ENCODE data around the gene IRF2BP1. TPM values are rescaled to one million over a fixed set of nuclear protein-coding genes. Genes with fewer than 3 reads are reported as not detected.

Gene IRF2BP1
- total RNA-seq, 1 experiment from 2014 or later, result 21.1 TPM

DNA sequence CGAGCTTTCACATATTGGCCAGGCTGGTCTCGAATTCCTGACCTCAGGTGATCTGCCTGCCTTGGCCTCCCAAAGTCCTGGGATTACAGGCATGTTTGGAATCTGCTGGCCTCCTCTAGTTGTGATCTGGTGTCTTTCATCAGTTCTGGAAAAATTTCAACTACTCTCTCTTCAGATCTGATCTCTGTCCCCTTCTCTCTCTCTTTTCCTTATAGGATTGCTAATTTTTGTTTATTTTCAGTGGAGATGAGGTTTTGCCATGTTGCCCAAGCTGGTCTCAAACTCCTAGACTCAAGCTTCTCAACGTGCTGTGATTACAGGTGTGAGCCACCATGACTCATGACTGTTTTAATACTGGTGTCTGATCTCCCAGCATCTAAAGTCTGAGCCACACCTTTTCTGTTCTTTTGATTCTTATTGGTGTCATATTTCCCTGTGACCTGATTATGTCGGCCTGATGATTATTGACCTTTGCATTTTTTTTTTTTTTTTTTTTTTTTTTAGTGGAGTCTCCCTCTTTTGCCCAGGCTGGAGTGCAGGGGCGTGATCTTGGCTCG, 39.0 kb upstream of the IRF2BP1 start:
- no peak for DNase-seq
- no peaks in the 10 kb centered on the region for H3K79me2 ChIP-seq (ENCODE audit: low read length)
- peaks cover 6% of the 10 kb centered on the region for H3K4me1 ChIP-seq (ENCODE audit: low read length)

DNA sequence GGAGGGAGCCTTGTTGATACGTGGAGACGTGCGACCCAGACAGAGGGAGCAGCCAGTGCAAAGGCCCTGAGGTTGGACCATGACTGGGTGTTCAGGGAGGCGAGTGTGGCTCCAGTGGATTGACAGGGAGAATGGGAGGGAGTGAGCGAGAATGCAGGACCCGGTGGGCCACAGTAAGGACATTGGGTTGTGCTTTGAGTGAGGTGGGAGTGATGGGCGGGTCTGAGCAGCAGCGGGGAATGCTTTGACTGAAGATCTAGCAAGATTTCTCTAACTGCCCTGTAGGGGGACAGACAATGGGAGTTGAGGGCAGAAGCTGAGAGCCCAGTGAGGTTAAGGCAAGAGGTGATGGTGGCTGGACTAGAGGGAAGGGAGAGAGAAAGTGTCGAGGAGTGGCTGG, 36.3 kb upstream of the IRF2BP1 start:
- H3K79me2 ChIP-seq (ENCODE audit: low read length), result no peaks in the 10 kb centered on the region
- H3K4me2 ChIP-seq (ENCODE audit: low read depth, low read length, poor library complexity, severe bottlenecking), result no peak overlapping the region
- H4K20me1 ChIP-seq (ENCODE audit: insufficient read depth, low read depth, low read length), result no peaks in the 10 kb centered on the region
- H3K9ac ChIP-seq (ENCODE audit: low read length), result no peak overlapping the region
- no peaks in the 10 kb centered on the region for H3K4me1 ChIP-seq (ENCODE audit: low read length)
- H2AFZ ChIP-seq (ENCODE audit: low read length), result no peak overlapping the region
- no peaks in the 10 kb centered on the region for H3K36me3 ChIP-seq (ENCODE audit: insufficient read depth, low read length)
- H3K27me3 ChIP-seq (ENCODE audit: low read length), result no peaks in the 10 kb centered on the region
- H3K9me2 ChIP-seq (replicated peaks; ENCODE audit: insufficient read depth, low read length), result no peaks in the 10 kb centered on the region
- peak; percentile 79 for DNase-seq
- H3K9me3 ChIP-seq (ENCODE audit: low read length), result no peaks in the 10 kb centered on the region
- H3K4me3 ChIP-seq (ENCODE audit: low read length), result no peak overlapping the region
- no peak overlapping the region for H3K27ac ChIP-seq (ENCODE audit: low read length)

More for the DNA sequence above, 39.0 kb upstream of the IRF2BP1 start:
- no peak overlapping the region for H2AFZ ChIP-seq (ENCODE audit: low read length)
- no peak overlapping the region for H3K9ac ChIP-seq (ENCODE audit: low read length)
- H3K9me3 ChIP-seq (ENCODE audit: low read length), result no peaks in the 10 kb centered on the region
- H4K20me1 ChIP-seq (ENCODE audit: insufficient read depth, low read depth, low read length), result no peaks in the 10 kb centered on the region
- no peak overlapping the region for H3K4me3 ChIP-seq (ENCODE audit: low read length)
- no peaks in the 10 kb centered on the region for H3K9me2 ChIP-seq (replicated peaks; ENCODE audit: insufficient read depth, low read length)
- H3K27ac ChIP-seq (ENCODE audit: low read length), result no peak overlapping the region
- no peaks in the 10 kb centered on the region for H3K27me3 ChIP-seq (ENCODE audit: low read length)
- H3K4me2 ChIP-seq (ENCODE audit: low read depth, low read length, poor library complexity, severe bottlenecking), result no peak overlapping the region
- no peaks in the 10 kb centered on the region for H3K36me3 ChIP-seq (ENCODE audit: insufficient read depth, low read length)

DNA sequence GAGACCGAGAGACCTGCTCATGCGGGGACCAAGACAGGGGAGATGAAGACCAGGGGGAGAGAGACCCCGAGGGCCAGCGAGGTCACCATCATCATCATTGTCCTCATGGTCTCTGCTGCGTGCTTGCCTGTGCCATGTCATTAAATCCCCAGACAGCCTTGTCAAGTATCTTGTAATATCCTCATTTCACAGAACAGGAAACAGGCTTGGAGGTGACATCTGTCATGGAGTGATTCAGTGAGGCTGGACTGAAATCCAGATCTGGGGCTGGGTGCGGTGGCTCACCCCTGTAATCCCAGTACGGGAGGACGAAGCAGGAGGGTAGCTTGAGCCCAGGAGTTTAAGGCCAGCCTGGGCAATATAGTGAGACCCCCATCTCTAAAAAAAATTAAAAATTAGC, 34.5 kb upstream of the IRF2BP1 start:
- Histone ChIP-seq H3K27ac (ENCODE audit: low read length) (no peak overlapping the region), H3K9me3 (ENCODE audit: low read length) (no peaks in the 10 kb centered on the region), H3K4me2 (ENCODE audit: low read depth, low read length, poor library complexity, severe bottlenecking) (no peak overlapping the region), H4K20me1 (ENCODE audit: insufficient read depth, low read depth, low read length) (no peaks in the 10 kb centered on the region), H3K36me3 (ENCODE audit: insufficient read depth, low read length) (no peaks in the 10 kb centered on the region), H2AFZ (ENCODE audit: low read length) (no peak overlapping the region), H3K4me3 (ENCODE audit: low read length) (no peak overlapping the region), H3K27me3 (ENCODE audit: low read length) (no peaks in the 10 kb centered on the region), H3K79me2 (ENCODE audit: low read length) (no peaks in the 10 kb centered on the region), H3K9me2 (replicated peaks; ENCODE audit: insufficient read depth, low read length) (no peaks in the 10 kb centered on the region), H3K9ac (ENCODE audit: low read length) (no peak overlapping the region), H3K4me1 (ENCODE audit: low read length) (no peaks in the 10 kb centered on the region)
- DNase-seq, result no peak

DNA sequence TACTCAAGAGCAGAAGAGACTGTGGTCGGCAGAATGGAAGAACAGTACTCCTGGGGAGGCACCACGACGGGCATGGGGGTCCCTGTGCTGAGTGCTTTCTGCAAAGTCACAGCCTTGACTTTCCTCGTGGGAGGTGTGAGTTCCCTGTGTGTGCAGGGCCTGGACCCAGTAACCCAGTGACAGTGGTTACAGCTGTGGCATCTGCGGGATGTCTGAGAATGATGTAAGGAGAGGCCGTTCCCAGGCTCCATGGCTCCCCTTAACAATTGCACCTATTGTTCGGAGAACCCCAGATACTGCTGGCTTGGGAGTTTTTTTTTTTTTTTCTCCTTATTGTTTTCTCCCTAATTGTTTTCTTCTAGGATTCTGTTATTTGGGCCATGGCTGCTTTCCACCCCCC, 33.7 kb upstream of the IRF2BP1 start:
- DNase-seq, result no peak
- Histone ChIP-seq H3K9ac (ENCODE audit: low read length) (no peak overlapping the region), H3K36me3 (ENCODE audit: insufficient read depth, low read length) (no peaks in the 10 kb centered on the region), H4K20me1 (ENCODE audit: insufficient read depth, low read depth, low read length) (no peaks in the 10 kb centered on the region), H2AFZ (ENCODE audit: low read length) (no peak overlapping the region), H3K4me3 (ENCODE audit: low read length) (no peak overlapping the region), H3K27me3 (ENCODE audit: low read length) (no peaks in the 10 kb centered on the region), H3K9me3 (ENCODE audit: low read length) (no peaks in the 10 kb centered on the region), H3K27ac (ENCODE audit: low read length) (no peak overlapping the region), H3K9me2 (replicated peaks; ENCODE audit: insufficient read depth, low read length) (no peaks in the 10 kb centered on the region), H3K4me1 (ENCODE audit: low read length) (no peaks in the 10 kb centered on the region), H3K79me2 (ENCODE audit: low read length) (no peaks in the 10 kb centered on the region), H3K4me2 (ENCODE audit: low read depth, low read length, poor library complexity, severe bottlenecking) (no peak overlapping the region)

DNA sequence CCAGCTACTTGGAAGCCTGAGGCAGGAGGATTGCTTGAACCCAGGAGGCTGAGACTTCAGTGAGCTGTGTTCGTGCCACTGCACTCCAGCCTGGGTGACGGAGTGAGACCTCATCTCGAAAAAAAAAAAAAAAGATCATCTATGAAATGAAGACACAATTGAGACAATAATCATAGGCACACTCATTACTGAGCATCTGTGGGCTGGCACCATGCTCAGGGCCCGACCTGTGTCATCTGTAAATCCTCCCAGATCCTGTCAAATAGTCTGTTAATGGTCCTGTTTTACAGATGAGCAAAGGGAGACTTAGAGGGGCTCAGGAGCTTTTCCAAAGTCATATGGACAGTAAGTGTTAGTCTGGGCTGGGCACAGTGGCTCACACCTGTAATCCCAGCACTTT, 32.8 kb upstream of the IRF2BP1 start:
- Histone ChIP-seq H3K9ac (ENCODE audit: low read length) (no peak overlapping the region), H2AFZ (ENCODE audit: low read length) (no peak overlapping the region), H3K79me2 (ENCODE audit: low read length) (no peaks in the 10 kb centered on the region), H3K27ac (ENCODE audit: low read length) (no peak overlapping the region), H3K27me3 (ENCODE audit: low read length) (no peaks in the 10 kb centered on the region), H3K9me3 (ENCODE audit: low read length) (no peaks in the 10 kb centered on the region), H4K20me1 (ENCODE audit: insufficient read depth, low read depth, low read length) (no peaks in the 10 kb centered on the region), H3K4me2 (ENCODE audit: low read depth, low read length, poor library complexity, severe bottlenecking) (no peak overlapping the region), H3K4me3 (ENCODE audit: low read length) (no peak overlapping the region), H3K9me2 (replicated peaks; ENCODE audit: insufficient read depth, low read length) (no peaks in the 10 kb centered on the region), H3K4me1 (ENCODE audit: low read length) (no peaks in the 10 kb centered on the region), H3K36me3 (ENCODE audit: insufficient read depth, low read length) (no peaks in the 10 kb centered on the region)
- no peak for DNase-seq

DNA sequence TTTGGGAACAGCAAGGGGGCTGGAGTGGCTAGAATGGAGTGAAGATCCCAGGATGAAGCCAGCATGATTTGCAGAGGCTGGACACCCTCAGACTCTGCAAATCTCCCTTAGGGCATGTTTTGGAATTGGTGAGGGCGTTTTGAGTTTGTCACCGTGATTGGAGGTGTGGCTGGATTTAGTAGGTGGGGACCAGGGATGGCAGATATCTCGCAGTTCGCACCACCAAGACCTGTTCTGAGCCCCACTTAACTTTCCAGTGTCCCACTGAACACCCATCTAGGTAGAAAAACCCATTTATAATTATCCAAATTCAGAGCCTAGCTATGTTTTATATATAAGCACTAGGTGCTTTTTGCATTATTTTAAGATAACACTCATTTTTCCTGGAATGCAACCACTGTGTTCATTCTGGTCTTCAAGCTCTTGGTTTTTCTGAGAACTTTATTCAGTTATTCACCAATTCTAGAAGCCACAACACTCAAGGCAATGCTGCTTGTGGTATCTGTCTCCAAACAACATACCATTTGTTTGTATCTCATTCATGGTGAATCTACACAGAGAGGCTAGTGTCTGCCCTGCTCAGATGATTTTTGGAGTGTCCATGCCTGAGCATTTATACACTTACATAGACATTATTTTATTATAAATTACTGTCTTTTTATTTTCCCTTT, 31.6 kb upstream of the IRF2BP1 start:
- Histone ChIP-seq H3K9me3 (ENCODE audit: low read length) (no peaks in the 10 kb centered on the region), H3K27me3 (ENCODE audit: low read length) (no peaks in the 10 kb centered on the region), H3K4me2 (ENCODE audit: low read depth, low read length, poor library complexity, severe bottlenecking) (no peak overlapping the region), H3K9me2 (replicated peaks; ENCODE audit: insufficient read depth, low read length) (no peaks in the 10 kb centered on the region), H2AFZ (ENCODE audit: low read length) (no peak overlapping the region), H3K9ac (ENCODE audit: low read length) (no peak overlapping the region), H3K36me3 (ENCODE audit: insufficient read depth, low read length) (no peaks in the 10 kb centered on the region), H4K20me1 (ENCODE audit: insufficient read depth, low read depth, low read length) (no peaks in the 10 kb centered on the region), H3K4me3 (ENCODE audit: low read length) (no peak overlapping the region), H3K27ac (ENCODE audit: low read length) (no peak overlapping the region), H3K79me2 (ENCODE audit: low read length) (no peaks in the 10 kb centered on the region), H3K4me1 (ENCODE audit: low read length) (no peaks in the 10 kb centered on the region)
- no peak for DNase-seq

DNA sequence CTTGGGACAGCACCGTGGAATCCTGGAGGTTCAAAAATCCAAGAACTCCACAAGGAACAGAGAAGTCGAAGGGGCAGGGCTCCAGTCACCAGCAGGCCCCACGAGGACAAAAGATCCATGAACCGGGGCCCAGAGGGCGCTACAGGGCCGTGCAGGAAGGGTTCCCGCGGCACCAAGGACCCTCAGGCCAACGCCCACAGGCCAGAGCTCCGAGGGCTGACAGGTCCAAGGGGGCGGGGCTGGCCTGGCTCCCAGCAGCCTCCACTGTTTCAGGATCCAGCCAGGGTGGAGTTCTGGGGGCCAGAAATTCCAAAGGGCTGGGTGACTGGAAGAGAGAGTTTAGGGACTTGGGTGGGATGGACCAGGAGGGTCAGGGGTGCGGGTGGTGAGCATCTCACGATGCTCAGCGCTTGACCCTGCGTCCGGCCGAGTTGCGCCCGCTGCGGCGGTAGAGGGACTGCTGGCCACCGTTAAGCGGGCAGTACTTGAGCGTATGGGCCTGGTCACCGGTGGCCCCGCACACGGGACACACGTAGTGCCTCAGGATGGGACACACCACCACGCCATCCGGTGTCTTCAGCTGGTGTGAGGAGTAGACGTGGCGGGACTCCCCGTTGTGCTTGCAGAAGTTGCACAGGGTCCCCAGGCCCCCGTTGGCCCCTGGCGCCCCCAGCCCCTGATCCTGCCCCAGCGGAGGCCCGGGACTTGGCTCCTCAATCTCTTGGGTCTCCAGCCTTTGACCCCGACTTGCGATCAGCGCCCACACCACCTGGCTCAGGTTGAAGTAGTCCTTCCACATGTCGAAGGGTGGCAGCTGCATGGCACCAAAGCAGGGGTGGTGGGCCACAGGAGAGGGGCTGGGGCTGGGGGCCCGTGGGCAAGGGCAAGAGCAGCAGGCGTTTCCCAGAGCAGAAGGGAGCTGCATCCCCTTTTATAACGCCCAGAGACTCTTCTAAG, 28.2 kb upstream of the IRF2BP1 start, which contains the start of gene NANOS2:
Gene NANOS2 (minus strand): TSS at position 905 of the 957 bp plus-strand sequence. CDS start 85 bp downstream, at position 820.
- Histone ChIP-seq H3K27me3 (ENCODE audit: low read length) (no peaks in the 10 kb centered on the region), H4K20me1 (ENCODE audit: insufficient read depth, low read depth, low read length) (no peaks in the 10 kb centered on the region), H3K9ac (ENCODE audit: low read length) (no peak within 1 kb of the TSS), H3K36me3 (ENCODE audit: insufficient read depth, low read length) (no peaks in the 10 kb centered on the region), H3K4me3 (ENCODE audit: low read length) (no peak within 1 kb of the TSS), H3K9me3 (ENCODE audit: low read length) (no peaks in the 10 kb centered on the region), H3K4me2 (ENCODE audit: low read depth, low read length, poor library complexity, severe bottlenecking) (no peak within 1 kb of the TSS), H3K9me2 (replicated peaks; ENCODE audit: insufficient read depth, low read length) (no peaks in the 10 kb centered on the region), H3K79me2 (ENCODE audit: low read length) (no peaks in the 10 kb centered on the region), H2AFZ (ENCODE audit: low read length) (no peak within 1 kb of the TSS), H3K27ac (ENCODE audit: low read length) (no peak within 1 kb of the TSS), H3K4me1 (ENCODE audit: low read length) (no peaks in the 10 kb centered on the region)
- DNase-seq, result peak; percentile 85

DNA sequence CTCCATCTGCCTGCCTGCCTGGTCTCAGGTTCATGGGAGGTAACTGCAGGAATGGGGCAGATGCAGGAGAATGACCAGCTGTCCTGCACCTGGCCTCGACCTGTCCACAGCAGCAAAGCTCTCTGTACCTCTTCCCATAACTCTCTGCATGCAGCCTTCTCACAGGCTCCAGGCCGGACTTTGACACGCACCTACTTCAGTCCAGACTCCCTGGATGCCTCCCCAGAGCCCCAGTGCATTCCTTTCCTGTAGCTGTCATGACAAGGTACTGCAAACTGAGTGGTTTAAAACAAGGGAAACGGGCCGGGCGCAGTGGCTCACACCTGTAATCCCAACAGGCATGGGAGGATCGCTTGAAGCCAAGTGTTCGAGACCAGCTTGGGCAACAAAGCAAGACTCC, 25.4 kb upstream of the IRF2BP1 start:
- no peak overlapping the region for H3K4me2 ChIP-seq (ENCODE audit: low read depth, low read length, poor library complexity, severe bottlenecking)
- no peaks in the 10 kb centered on the region for H3K9me3 ChIP-seq (ENCODE audit: low read length)
- no peaks in the 10 kb centered on the region for H3K36me3 ChIP-seq (ENCODE audit: insufficient read depth, low read length)
- no peaks in the 10 kb centered on the region for H3K79me2 ChIP-seq (ENCODE audit: low read length)
- H3K9me2 ChIP-seq (replicated peaks; ENCODE audit: insufficient read depth, low read length), result no peaks in the 10 kb centered on the region
- no peak overlapping the region for H3K27ac ChIP-seq (ENCODE audit: low read length)
- no peaks in the 10 kb centered on the region for H4K20me1 ChIP-seq (ENCODE audit: insufficient read depth, low read depth, low read length)
- H3K4me1 ChIP-seq (ENCODE audit: low read length), result no peaks in the 10 kb centered on the region
- H3K27me3 ChIP-seq (ENCODE audit: low read length), result no peaks in the 10 kb centered on the region
- H3K9ac ChIP-seq (ENCODE audit: low read length), result no peak overlapping the region
- DNase-seq, result no peak
- H2AFZ ChIP-seq (ENCODE audit: low read length), result no peak overlapping the region
- no peak overlapping the region for H3K4me3 ChIP-seq (ENCODE audit: low read length)
